Measurements from ENCODE around the gene CD226. TPM values are rescaled to one million over a fixed set of nuclear protein-coding genes. Genes with fewer than 3 reads are reported as not detected.
"Not testable (repeated sequence)": the region's sequence is repeated elsewhere in the genome, so short reads cannot be mapped to it uniquely, and the experiment has no call there.

CD226 gene
- polyA plus RNA-seq, 3 donors, result 2.6 to 3.2 (median 2.9) TPM

- no peak for DNase-seq (ENCODE audit: extremely low read depth in 1 of 11, low read depth in 9 of 11, low spot score in 4 of 11)
Observed at GRCh38 chr18:69934601-69935265, 12.9 kb downstream of the CD226 start.

DNA sequence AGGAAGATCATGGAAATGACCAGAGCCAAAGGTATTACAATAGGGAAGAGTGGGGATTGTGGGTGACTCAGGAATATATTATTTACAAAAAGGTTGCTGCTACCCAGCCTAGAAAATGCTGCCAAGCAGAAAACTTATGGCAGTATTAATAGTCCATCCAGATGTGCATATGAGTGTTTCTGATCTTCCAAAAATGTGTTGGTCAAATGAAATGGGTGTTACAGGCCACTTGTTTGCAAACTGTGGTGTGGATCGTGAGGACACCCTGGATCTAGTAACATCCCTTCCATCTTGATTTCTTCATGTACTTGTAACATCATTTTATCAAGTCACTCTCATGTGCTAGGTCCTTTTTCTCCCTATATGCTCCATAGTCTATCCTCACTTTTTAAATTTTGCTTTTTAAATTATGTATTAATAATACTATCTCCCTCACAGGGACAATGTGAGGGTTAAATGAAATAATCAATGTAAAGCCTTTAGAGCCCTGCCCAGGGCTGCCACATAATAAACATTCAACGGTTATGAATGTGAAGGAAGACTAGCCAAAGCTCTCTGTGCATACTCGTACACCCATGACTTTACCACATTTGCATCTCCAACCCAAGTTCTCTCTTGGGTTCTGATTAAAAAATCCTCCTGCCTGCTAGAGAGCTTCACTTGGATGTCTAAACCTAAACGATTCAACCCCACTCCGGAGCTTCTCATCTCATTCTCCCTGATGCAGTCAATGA lies 18.5 kb downstream of the CD226 start:
- no peak for DNase-seq (ENCODE audit: extremely low read depth in 1 of 11, low read depth in 9 of 11, low spot score in 4 of 11)

DNA sequence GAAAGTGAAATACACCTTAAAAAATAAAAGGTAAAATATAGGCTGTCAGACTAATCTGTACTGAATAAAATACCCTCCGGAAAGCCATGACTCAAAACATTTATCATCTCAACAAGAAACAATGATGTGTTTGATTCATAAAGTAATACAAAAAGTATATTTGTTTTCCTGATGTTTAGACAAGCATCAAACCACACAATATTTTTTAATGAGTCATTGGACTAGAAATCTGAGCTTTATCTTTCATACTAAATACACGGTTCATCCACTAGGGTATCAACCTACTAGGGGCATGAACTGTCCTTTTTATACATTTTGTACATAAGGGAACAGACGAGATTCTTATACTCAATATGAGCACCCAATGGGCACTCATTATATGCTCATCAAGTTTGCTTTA lies 31.3 kb downstream of the CD226 start:
- DNase-seq (ENCODE audit: extremely low read depth in 1 of 11, low read depth in 9 of 11, low spot score in 4 of 11), result no peak

DNA sequence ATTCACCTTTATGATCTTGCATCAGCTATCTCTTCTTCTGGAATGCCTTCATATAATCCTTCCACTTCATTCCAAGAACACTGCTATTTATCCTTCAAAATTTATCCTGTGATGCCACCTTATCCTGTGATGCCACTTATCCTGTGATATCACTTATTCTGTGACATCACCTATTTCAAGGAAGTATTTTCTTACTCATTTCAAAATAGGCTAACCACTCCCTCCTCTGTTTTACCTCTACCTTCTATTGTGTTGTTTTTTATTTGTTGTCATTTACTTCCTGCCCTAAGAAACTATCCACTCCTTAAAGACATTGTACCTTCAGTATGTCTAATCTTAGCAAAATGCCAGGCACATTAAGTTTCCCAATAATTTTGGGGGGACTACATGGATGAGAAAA lies 38.8 kb downstream of the CD226 start:
- DNase-seq (ENCODE audit: extremely low read depth in 1 of 11, low read depth in 9 of 11, low spot score in 4 of 11), result no peak

- no peak for DNase-seq (ENCODE audit: extremely low read depth in 1 of 11, low read depth in 9 of 11, low spot score in 4 of 11)
Observed at GRCh38 chr18:69906765-69907164, 40.9 kb downstream of the CD226 start.

GRCh38 chr18:69900941-69901340 lies 46.7 kb downstream of the CD226 start:
- no peak for DNase-seq (ENCODE audit: extremely low read depth in 1 of 11, low read depth in 9 of 11, low spot score in 4 of 11)

DNA sequence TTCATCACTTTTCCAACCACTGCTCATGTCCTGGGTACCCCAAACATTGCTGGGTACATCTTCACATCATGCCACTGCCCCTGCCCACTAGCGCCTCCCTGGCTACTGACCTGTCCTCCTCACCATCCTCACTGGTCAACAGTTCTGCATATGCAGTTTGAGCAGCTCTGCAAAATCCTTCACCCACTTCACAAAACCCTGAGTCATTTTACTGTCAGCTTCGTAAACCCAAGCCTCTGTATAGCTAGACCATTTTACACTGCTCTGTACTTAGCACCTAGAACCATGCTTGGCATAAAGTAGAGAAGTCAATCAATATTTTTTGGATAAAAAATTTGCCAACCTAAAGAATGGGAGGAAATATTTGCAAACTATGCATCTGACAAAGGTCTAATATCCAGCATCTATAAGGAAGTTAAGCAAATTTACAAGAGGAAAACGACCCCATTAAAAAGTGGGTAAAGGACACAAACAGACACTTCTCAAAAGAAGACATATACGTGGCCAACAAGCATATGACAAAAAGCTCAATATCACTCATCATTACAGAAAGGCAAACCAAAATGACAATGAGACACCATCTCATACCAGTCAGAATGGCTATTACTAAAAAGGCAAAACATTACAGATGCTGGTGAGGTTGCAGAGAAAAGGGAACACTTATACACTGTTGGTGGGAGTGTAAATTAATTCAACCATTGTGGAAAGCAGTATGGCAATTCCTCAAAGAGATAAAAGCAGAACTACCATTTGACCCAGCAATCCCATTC lies 48.3 kb downstream of the CD226 start:
- DNase-seq (ENCODE audit: extremely low read depth in 1 of 11, low read depth in 9 of 11, low spot score in 4 of 11), result not testable (repeated sequence)

DNA sequence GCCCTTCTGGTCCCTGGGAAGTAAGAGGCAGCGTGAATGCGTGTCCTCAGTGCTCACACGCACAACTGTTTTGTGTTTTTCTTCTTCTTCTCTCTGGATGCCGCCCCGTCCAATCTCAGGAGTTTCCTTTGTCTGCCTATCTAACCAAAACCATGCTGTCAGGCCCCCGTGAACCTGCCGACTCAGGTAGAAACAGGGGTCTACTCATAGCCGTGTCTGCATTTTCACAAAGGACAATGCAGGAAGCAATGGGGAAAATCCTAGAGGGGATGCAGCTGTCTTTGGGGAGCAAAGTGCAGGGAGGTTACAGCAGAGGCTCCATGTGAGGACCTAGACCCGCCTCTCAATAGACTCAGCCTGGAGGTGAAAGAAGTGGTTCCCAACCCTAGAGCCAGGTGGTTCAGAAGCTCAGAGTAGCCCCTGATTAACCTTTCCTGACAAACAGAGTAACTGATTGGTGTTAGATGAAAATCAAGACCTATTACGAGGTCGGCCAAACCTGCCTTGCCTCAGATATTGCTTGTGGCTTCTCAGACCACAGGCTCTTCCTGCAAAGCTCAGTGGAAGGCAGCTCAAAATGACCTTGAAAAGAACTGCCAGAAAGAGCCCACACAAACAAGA lies 49.3 kb downstream of the CD226 start:
- no peak for DNase-seq (ENCODE audit: extremely low read depth in 1 of 11, low read depth in 9 of 11, low spot score in 4 of 11)

DNA sequence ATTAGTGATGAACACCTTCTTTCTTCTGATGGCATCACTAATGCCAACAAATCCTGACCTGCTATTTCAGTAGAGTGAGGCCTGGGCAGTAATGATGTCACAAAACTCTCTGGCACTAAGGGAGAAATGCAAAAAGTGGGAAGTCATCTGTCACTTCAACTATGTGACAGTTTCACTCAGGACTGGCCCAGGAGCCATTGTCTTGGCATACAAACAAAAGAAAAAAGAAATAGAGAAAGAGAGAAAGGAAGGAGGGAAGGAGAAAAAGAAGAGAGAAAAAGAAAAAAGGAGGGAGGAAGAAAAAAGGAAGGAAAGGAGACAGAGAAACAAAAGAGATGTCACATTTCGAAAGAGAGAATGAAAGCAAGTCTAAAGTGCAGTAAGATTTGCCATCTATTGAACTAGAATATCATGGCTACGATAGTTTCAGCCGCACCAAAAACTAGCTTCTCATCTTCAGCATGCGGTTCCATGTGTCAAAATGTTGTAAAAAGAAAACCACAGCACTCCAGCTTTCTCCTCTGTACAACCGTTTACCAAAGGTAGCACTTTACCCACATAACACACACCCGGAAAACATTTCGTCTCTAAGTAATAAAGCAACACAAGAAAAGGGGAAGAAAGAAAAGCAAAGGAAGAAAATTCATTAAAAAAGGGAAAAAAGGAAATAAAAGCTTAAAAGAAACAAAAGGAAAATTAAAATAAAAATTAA lies 50.1 kb downstream of the CD226 start:
- no peak for DNase-seq (ENCODE audit: extremely low read depth in 1 of 11, low read depth in 9 of 11, low spot score in 4 of 11)

GRCh38 chr18:69895066-69896047 lies 52.3 kb downstream of the CD226 start:
- DNase-seq (ENCODE audit: extremely low read depth in 1 of 11, low read depth in 9 of 11, low spot score in 4 of 11), result no peak

DNA sequence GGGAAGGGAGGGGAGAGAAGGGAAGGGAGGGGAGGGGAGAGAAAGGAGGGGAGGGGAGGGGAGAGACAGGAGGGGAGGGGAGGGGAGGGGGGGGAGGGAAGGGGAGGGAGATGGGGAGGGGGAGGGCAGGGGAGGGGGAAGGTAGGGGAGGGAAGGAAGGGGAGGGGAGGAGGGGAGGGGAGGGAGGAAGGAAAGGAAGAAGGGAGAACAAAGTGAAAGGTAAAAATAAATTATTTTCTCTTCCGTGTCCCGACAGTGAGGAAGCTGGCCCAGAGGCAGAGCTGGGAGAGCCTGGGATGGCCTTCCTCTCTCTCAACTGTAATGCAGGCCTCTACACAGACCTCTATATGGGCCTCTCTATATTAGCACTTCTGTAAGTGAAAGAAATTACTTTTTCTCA lies 53.2 kb downstream of the CD226 start:
- DNase-seq (ENCODE audit: extremely low read depth in 1 of 11, low read depth in 9 of 11, low spot score in 4 of 11), result no peak

DNA sequence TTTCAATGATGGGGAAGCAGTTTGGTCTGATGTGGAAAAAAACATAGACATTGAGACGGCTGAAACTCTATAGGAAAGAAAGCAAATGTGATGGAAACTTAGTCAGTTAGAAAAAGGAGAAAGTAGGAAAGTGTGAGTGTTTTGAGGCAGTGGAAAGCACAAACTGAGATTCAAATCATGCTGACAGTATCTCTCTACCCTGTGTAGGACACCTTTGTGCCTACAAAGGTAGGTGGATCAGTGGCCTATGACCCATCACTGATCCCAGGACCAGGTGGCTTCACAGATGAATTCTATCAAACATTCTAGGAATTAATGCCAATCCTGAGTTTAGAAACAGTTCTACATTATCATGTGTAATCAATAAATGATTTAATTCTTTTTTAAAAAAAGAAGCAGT lies 57.1 kb downstream of the CD226 start:
- no peak for DNase-seq (ENCODE audit: extremely low read depth in 1 of 11, low read depth in 9 of 11, low spot score in 4 of 11)

DNA sequence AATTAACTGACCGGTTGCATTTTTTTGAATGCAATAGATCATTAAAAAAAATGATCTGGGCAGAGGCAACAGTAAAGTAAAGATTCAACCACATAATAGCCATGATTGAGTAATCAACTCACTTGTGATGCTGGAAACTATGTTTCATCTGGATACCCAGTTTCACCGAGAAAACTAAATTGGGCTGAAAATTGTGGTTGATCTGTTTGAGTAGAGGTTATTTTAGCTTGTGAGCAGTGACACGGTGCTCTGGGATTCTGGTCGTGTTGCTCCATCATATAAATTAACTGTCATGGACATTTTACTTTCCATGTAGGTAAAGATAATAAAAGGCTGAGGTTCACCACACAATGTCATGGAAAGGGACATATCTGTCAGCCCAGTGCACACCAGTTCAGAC lies 58.7 kb downstream of the CD226 start:
- DNase-seq (ENCODE audit: extremely low read depth in 1 of 11, low read depth in 9 of 11, low spot score in 4 of 11), result no peak

DNA sequence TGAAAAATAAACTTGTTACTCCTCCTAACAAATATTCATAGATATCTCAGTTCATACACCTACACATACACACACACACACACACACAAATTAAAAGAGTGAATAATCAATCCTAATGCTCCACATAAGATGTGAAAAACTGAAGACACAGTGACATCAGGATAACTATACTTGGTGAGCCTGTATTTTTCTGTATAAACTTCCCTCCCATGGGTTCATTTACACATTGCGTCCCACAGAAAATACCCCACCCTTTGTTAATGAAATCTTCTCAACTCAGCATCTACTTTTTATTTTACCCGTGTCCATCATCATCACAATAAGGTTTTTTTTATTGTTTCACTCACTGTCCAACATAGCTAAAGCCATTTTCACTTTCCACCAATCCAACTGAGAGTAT lies 60.4 kb downstream of the CD226 start:
- DNase-seq (ENCODE audit: extremely low read depth in 1 of 11, low read depth in 9 of 11, low spot score in 4 of 11), result no peak

GRCh38 chr18:69885841-69886531 lies 61.7 kb downstream of the CD226 start:
- DNase-seq (ENCODE audit: extremely low read depth in 1 of 11, low read depth in 9 of 11, low spot score in 4 of 11), result no peak

DNA sequence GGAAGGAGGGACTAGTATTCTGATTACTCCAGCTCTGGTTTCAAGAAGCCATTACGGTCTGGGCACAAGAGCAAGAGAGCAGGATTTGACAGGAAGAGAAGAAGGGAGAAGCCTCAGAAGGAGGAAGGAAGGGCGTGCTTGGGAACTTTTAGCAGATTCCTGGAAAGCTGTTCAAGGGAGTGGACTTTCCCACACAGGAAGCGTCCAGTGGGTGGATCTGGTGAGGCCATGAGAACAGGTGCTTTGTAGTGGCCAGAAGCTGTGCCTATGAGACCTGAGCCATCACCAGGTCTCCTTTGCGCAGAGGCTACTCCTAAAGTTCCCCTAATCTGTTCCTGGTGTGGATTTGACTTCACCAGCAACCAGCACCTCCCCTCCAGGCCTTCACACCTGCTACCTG lies 62.3 kb downstream of the CD226 start:
- no peak for DNase-seq (ENCODE audit: extremely low read depth in 1 of 11, low read depth in 9 of 11, low spot score in 4 of 11)

- no peak for DNase-seq (ENCODE audit: extremely low read depth in 1 of 11, low read depth in 9 of 11, low spot score in 4 of 11)
Observed at GRCh38 chr18:69883781-69884180, 63.9 kb downstream of the CD226 start.
